Raji (cell line): ENCODE results near the gene DHRS4.

Experiments used
- POLR2A ChIP-seq: IDR thresholded peaks from 2 replicates; pipeline ENCODE4 v1.6.1; 2011; ENCODE audit warnings: low read depth, low read length, control low read depth; ENCODE audit not compliant: insufficient read depth

The DHRS4 gene

DNA sequence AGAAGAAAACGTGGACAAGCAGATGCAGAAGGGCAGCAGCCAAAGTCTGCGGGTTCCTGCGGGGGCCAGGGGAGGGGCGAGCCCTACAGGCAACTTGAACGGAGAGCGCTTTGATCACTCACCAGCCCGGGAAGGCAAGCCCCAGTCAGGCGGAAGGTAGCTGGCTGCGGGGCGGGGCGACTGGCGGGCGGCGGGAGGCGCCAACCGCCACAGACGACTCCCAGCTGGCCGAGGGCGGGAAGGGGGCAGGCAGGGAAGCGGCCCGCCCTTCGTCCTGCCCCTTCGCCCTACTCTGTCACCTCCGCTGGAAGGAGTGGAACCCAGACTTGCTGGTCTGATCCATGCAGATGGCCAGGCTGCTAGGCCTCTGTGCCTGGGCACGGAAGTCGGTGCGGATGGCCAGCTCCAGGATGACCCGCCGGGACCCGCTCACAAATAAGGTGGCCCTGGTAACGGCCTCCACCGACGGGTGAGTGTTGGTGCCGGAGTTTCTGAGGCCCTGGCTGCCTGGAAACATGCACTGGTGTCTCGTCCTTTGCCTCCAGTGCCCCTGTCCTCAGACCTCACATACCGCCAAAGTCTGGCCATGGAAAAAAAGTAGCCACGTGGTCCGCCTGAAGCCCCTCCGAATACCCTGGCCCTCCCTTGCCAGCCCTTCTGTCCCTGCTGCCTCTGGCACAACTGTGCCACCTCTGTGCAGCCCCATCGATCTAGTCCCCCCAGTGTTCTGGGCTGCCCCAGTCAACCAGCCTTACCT lies 35.2 kb downstream of the DHRS4 start, which contains the start of gene DHRS4L2:
Gene DHRS4L2 (plus strand): TSS at position 323 of the 757 bp plus-strand sequence. CDS start 19 bp downstream, at position 342.
- peak; percentile 53 for TF ChIP-seq POLR2A

- TF ChIP-seq POLR2A: peak; percentile 28; the same call in 1 of the 2 replicates
These were observed 53.5 kb downstream of the DHRS4 start for GRCh38 chr14:24006817-24007652.

DNA sequence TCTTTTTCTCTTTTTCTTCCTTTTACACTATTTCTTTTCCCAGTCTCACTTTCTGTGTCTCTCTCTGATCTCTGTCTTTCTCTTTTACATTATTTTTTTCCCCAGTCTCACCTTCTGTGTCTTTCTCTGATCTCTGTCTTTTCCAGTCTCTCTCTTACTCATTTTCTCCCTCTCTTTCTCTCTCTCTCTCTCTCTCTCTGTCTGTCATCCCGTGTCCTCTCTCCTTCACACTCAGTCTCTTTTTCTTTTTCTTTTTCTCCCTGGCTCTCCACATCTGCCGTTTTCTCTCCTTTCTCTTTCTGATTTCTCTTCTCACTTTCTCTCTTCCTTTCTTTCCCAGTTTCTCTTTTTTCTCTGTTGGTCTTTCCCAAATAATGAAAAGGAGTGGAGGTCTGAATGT lies 57.5 kb downstream of the DHRS4 start:
- no peak for TF ChIP-seq POLR2A

DNA sequence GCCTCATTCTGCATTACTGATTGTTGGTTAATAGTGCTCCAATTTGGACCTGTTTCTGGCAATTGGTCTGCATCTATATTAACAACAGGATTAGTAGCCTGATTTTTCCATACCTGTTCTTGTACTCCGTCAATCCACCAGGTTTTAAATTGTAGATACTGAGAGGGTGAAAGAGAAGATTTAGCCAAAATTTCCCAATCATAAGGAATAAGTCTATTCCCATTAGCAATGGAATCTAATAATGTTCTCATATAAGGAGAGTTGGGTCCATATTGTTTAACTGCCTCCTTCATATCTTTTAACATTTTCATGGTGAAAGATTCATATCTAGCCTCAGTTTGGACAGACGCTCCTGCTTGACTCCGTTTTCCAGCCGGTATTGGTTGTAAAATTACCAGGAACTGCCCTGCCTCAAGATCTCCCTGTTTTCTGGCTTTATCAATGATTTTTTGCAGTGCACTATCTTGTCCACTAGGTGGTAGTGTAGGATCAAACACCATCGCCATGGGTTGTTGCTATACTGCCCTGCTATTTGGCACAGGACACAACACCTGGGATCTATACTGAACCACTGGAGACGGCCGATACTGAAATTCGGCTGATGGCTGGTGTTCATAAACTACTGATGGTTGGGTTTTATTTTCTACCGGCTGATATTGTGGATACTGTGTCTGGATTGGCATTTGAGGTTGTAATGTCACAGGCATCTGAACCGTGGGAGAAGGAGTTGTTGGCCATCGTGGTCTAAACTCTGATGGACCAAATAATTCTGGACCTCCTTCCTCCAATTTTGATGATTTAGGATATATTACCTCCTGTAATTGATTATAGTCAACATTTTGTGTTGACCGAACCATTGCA lies 60.3 kb downstream of the DHRS4 start:
- TF ChIP-seq POLR2A: no peak
